ENCODE measurements around the gene ARHGEF4. TPM values are rescaled to one million over a fixed set of nuclear protein-coding genes. Genes with fewer than 3 reads are reported as not detected.

Gene ARHGEF4
- total and polyA plus RNA-seq, 2 donors from 2014 or later = 0.90 to 0.94 TPM

DNA sequence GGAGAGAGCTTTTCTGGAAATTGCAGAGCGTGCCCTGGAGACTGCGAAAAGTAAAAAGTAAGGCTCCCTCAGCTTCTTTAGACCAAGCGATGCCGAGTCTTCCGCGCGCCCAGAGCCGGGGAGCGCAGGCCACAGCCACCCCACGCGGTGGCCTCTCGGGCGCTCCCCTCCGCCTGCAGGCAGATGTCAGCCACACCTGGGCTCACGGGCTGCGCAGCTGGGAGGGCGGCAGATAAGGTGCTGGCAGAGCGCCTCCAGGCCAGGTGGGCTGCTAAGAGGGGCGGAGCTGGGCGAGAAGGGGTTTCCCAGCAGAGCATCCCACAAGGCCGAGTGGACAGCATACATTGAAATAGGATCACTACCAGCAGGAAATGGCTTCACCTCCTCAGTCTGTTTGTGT lies 81.7 kb downstream of the ARHGEF4 start:
- DNase-seq (peak in 3 of 5 donors; percentile 25 to 47 (median 42)), FAIRE-seq (no peak)
- H3K27me3 ChIP-seq (ENCODE audit: control insufficient read depth, insufficient read depth, low read length) = no peaks in the 10 kb centered on the region
- no peak for TF ChIP-seq CTCF (IDR thresholded peaks at IDR 0.05; ENCODE audit: borderline replicate concordance, extremely low read depth, insufficient read depth)
- H3K4me3 ChIP-seq (ENCODE audit: low read length in 3 of 3) = no peak overlapping the region
- intact Hi-C loops (cut with DNase I) = no loop called here
- H3K9ac ChIP-seq (ENCODE audit: low read length in 3 of 3) = no peak overlapping the region
- H3K4me1 ChIP-seq (ENCODE audit: control insufficient read depth in 2 of 3, insufficient read depth in 2 of 3, low read depth in 1 of 3, low read length in 3 of 3) = no peaks in the 10 kb centered on the region
- H3K27ac ChIP-seq (ENCODE audit: low read depth in 2 of 2, low read length in 2 of 2) = no peak overlapping the region
- no peaks in the 10 kb centered on the region for H3K9me3 ChIP-seq (ENCODE audit: control insufficient read depth in 2 of 3, insufficient read depth in 1 of 3, low read length in 3 of 3)
- H3K36me3 ChIP-seq (ENCODE audit: control insufficient read depth in 2 of 3, insufficient read depth in 3 of 3, low read length in 3 of 3) = no peaks in the 10 kb centered on the region

DNA sequence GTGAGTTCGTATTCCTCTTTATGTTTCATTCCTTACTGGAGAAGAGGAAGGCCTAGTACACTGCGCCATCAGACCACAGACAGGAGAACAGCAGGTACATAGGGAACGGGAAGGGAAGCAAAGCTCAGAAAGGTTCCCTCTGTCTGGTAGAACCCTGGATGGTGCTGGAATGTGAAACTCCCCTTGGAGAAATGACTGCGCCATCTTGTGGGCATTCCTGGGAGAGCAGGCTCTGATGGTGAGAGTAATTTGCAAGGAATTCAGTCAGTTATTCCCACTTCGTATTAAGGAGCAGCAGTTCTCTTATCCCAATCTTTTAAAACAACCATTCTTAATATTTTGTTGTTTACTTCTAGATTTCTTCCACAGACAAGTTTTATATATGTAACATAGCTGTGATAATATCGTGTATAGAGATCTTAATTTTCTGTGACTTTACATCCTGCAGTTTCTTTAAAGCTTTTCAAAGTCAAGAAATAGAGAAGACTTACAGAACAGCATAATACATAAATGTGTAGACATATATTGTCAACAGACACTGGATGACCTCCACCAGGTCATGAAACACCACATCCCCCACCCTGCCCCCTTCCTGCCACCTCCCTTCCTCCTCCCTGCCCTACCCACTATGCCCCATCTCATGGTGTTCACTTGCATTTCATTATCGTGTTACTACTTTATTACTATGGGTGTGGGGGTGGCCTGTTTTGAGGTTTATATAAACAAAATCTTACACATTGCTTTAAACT lies 83.9 kb downstream of the ARHGEF4 start:
- DNase-seq (peak in 4 of 5 donors; percentile 81 to 87 (median 85)), FAIRE-seq (peak; percentile 6)
- Histone ChIP-seq H3K9me3 (ENCODE audit: control insufficient read depth in 2 of 3, insufficient read depth in 1 of 3, low read length in 3 of 3) (no peaks in the 10 kb centered on the region), H3K36me3 (ENCODE audit: control insufficient read depth in 2 of 3, insufficient read depth in 3 of 3, low read length in 3 of 3) (no peaks in the 10 kb centered on the region), H3K4me3 (ENCODE audit: low read length in 3 of 3) (no peak overlapping the region), H3K27me3 (ENCODE audit: control insufficient read depth, insufficient read depth, low read length) (no peaks in the 10 kb centered on the region), H3K4me1 (ENCODE audit: control insufficient read depth in 2 of 3, insufficient read depth in 2 of 3, low read depth in 1 of 3, low read length in 3 of 3) (no peaks in the 10 kb centered on the region), H3K27ac (ENCODE audit: low read depth in 2 of 2, low read length in 2 of 2) (no peak overlapping the region), H3K9ac (ENCODE audit: low read length in 3 of 3) (no peak overlapping the region)
- peak; percentile 67 for TF ChIP-seq CTCF (IDR thresholded peaks at IDR 0.05; ENCODE audit: borderline replicate concordance, extremely low read depth, insufficient read depth)
- intact Hi-C loops (cut with DNase I) = no loop called here

- DNase-seq (no peak), FAIRE-seq (no peak)
- Histone ChIP-seq H3K36me3 (ENCODE audit: control insufficient read depth in 2 of 3, insufficient read depth in 3 of 3, low read length in 3 of 3) (no peaks in the 10 kb centered on the region), H3K4me1 (ENCODE audit: control insufficient read depth in 2 of 3, insufficient read depth in 2 of 3, low read depth in 1 of 3, low read length in 3 of 3) (no peaks in the 10 kb centered on the region), H3K9ac (ENCODE audit: low read length in 3 of 3) (no peak overlapping the region), H3K27me3 (ENCODE audit: control insufficient read depth, insufficient read depth, low read length) (no peaks in the 10 kb centered on the region), H3K4me3 (ENCODE audit: low read length in 3 of 3) (no peak overlapping the region), H3K9me3 (ENCODE audit: control insufficient read depth in 2 of 3, insufficient read depth in 1 of 3, low read length in 3 of 3) (no peaks in the 10 kb centered on the region), H3K27ac (ENCODE audit: low read depth in 2 of 2, low read length in 2 of 2) (no peak overlapping the region)
- intact Hi-C loops (cut with DNase I) = no loop called here
- TF ChIP-seq CTCF (IDR thresholded peaks at IDR 0.05; ENCODE audit: borderline replicate concordance, extremely low read depth, insufficient read depth) = no peak
Measured at GRCh38 chr2:130921164-130921476, 84.4 kb downstream of the ARHGEF4 start.

GRCh38 chr2:130922417-130922816 lies 85.7 kb downstream of the ARHGEF4 start:
- Histone ChIP-seq H3K9ac (ENCODE audit: low read length in 3 of 3) (no peak overlapping the region), H3K4me3 (ENCODE audit: low read length in 3 of 3) (no peak overlapping the region), H3K4me1 (ENCODE audit: control insufficient read depth in 2 of 3, insufficient read depth in 2 of 3, low read depth in 1 of 3, low read length in 3 of 3) (no peaks in the 10 kb centered on the region), H3K36me3 (ENCODE audit: control insufficient read depth in 2 of 3, insufficient read depth in 3 of 3, low read length in 3 of 3) (no peaks in the 10 kb centered on the region), H3K27me3 (ENCODE audit: control insufficient read depth, insufficient read depth, low read length) (no peaks in the 10 kb centered on the region), H3K9me3 (ENCODE audit: control insufficient read depth in 2 of 3, insufficient read depth in 1 of 3, low read length in 3 of 3) (peaks cover 0 to 4% (median 0%) of the 10 kb centered on the region in 3 donors), H3K27ac (ENCODE audit: low read depth in 2 of 2, low read length in 2 of 2) (no peak overlapping the region)
- no peak for DNase-seq
- intact Hi-C loops (cut with DNase I) = no loop called here
- TF ChIP-seq CTCF (IDR thresholded peaks at IDR 0.05; ENCODE audit: borderline replicate concordance, extremely low read depth, insufficient read depth) = no peak
- FAIRE-seq = no peak

Data from kidney (tissue), 14 donors.